ENCODE measurements around the gene PSMG2. TPM values are rescaled to one million over a fixed set of nuclear protein-coding genes. Genes with fewer than 3 reads are reported as not detected.

Gene PSMG2
- total and polyA plus RNA-seq, 2 of the 4 experiments (the other 2 are of a cell fraction): 34.4 to 59.5 TPM

DNA sequence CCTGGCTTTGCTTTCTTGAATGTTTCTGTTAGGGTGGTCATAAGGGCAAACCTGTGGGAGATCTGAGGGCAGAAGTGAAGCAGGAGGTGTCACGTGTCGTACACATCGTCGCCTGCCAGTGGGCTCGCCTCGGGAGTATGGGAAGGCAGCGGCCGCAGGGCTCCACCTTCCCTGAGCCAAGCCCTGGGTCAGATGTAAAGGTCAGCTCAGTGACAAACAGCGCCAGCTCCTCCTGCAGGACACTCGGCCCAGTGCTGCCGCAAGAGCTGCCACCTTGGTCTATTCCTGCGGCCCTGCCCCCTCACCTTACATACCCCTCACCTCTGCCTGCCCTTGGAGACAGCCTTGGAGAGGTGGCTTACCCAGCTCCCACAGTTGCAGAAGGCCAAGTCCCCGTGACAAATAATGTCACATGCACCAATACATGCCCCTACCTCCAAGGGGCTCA is 64.2 kb downstream of the PSMG2 start:
- DNase-seq (no peak), ATAC-seq (ENCODE audit: low read depth) (no peak)
- Histone ChIP-seq H2BK15ac (ENCODE audit: low read depth, low read length) (no peak overlapping the region), H3K4me2 (ENCODE audit: low read depth, low read length) (no peak overlapping the region), H4K91ac (ENCODE audit: insufficient read depth, low read depth, low read length) (no peak overlapping the region), H3K14ac (replicated peaks; ENCODE audit: low read depth, low read length) (no peak overlapping the region), H2BK5ac (ENCODE audit: low read depth, low read length, poor library complexity, severe bottlenecking) (no peak overlapping the region), H3K18ac (ENCODE audit: low read depth, low read length) (no peak overlapping the region), H2AFZ (replicated peaks; ENCODE audit: low read length, poor library complexity) (peak overlapping the region; percentile 72), H3K79me1 (ENCODE audit: low read depth in 1 of 2, low read length in 2 of 2) (no peaks in the 10 kb centered on the region), H3K4me3 (ENCODE audit: insufficient read depth, low read depth, low read length) (no peak overlapping the region), H4K20me1 (ENCODE audit: insufficient read depth, low read length) (no peaks in the 10 kb centered on the region), H3K36me3 (ENCODE audit: control insufficient read depth, insufficient read depth, low read length) (no peaks in the 10 kb centered on the region), H3K23ac (ENCODE audit: low read depth, low read length) (no peak overlapping the region), H2BK120ac (ENCODE audit: low read depth, low read length) (no peak overlapping the region), H3K4me1 (ENCODE audit: control insufficient read depth, insufficient read depth, low read length) (peaks cover 3% of the 10 kb centered on the region; the same call in 1 of the 2 replicates), H3K4ac (ENCODE audit: low read depth, low read length) (no peak overlapping the region), H4K5ac (ENCODE audit: low read depth, low read length) (no peak overlapping the region), H3K27ac (ENCODE audit: insufficient read depth, low read length) (no peak overlapping the region), H3K27me3 (ENCODE audit: control insufficient read depth, insufficient read depth, low read length) (no peaks in the 10 kb centered on the region; the same call in 1 of the 2 replicates), H3K9me3 (ENCODE audit: control insufficient read depth, insufficient read depth, low read length) (no peaks in the 10 kb centered on the region), H4K8ac (ENCODE audit: low read depth in 2 of 2, low read length in 2 of 2) (no peak overlapping the region), H3K9me1 (ENCODE audit: insufficient read depth, low read length) (no peaks in the 10 kb centered on the region), H2AK5ac (ENCODE audit: low read depth, low read length) (no peak overlapping the region), H3K9ac (ENCODE audit: low read depth, low read length) (no peak overlapping the region), H2AK9ac (replicated peaks; ENCODE audit: low read depth, low read length, poor library complexity) (no peak overlapping the region), H2BK20ac (ENCODE audit: low read depth, low read length) (no peak overlapping the region), H3K56ac (ENCODE audit: extremely low read depth, insufficient read depth, low read length) (no peak overlapping the region)
- intact Hi-C loops (cut with micrococcal nuclease) (no loop called here), in situ Hi-C loops (cut with MboI; ENCODE audit: low sequenced_read_pairs) (loop anchor here (25.0 kb wide), 1 partner anchor 870 kb away; no protein-coding TSS in a partner anchor), dilution Hi-C loops (cut with HindIII; ENCODE audit: low sequenced_read_pairs, unreplicated experiment) (no loop called here)
- ChIA-PET POLR2A (ENCODE audit: unreplicated experiment) (no interaction called here), CTCF (no interaction called here)
- TF ChIP-seq NFE2L2 (IDR thresholded peaks at IDR 0.05; ENCODE audit: low read depth, low read length) (no peak), SMC3 (IDR thresholded peaks at IDR 0.05; ENCODE audit: low read depth, low read length) (no peak), MAFK (IDR thresholded peaks at IDR 0.05; ENCODE audit: low read depth, low read length) (no peak), RFX5 (IDR thresholded peaks at IDR 0.05; ENCODE audit: low read depth, low read length) (no peak), POLR2A (IDR thresholded peaks at IDR 0.05; ENCODE audit: low read depth, low read length) (no peak), MXI1 (IDR thresholded peaks at IDR 0.05; ENCODE audit: borderline replicate concordance, low read depth, low read length) (no peak), CEBPB (IDR thresholded peaks at IDR 0.05; ENCODE audit: low read depth, low read length) (no peak), BHLHE40 (IDR thresholded peaks at IDR 0.05; ENCODE audit: low read depth, low read length) (no peak), CHD1 (IDR thresholded peaks at IDR 0.05; ENCODE audit: low read depth, low read length) (no peak), RAD21 (IDR thresholded peaks at IDR 0.05; ENCODE audit: low read length) (no peak), RCOR1 (IDR thresholded peaks at IDR 0.05; ENCODE audit: insufficient replicate concordance, low read length) (no peak), FOS (IDR thresholded peaks at IDR 0.05; ENCODE audit: low read depth, low read length) (no peak), MAZ (IDR thresholded peaks at IDR 0.05; ENCODE audit: borderline replicate concordance, low read depth, low read length) (no peak)
- TF ChIP-seq, protein P1, sequence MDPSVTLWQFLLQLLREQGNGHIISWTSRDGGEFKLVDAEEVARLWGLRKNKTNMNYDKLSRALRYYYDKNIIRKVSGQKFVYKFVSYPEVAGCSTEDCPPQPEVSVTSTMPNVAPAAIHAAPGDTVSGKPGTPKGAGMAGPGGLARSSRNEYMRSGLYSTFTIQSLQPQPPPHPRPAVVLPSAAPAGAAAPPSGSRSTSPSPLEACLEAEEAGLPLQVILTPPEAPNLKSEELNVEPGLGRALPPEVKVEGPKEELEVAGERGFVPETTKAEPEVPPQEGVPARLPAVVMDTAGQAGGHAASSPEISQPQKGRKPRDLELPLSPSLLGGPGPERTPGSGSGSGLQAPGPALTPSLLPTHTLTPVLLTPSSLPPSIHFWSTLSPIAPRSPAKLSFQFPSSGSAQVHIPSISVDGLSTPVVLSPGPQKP (IDR thresholded peaks at IDR 0.05; ENCODE audit: borderline replicate concordance, low read depth, low read length): no peak
- TF ChIP-seq, protein P2, sequence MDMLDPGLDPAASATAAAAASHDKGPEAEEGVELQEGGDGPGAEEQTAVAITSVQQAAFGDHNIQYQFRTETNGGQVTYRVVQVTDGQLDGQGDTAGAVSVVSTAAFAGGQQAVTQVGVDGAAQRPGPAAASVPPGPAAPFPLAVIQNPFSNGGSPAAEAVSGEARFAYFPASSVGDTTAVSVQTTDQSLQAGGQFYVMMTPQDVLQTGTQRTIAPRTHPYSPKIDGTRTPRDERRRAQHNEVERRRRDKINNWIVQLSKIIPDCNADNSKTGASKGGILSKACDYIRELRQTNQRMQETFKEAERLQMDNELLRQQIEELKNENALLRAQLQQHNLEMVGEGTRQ (IDR thresholded peaks at IDR 0.05; ENCODE audit: low read depth, low read length): no peak
- TF ChIP-seq, protein P3, sequence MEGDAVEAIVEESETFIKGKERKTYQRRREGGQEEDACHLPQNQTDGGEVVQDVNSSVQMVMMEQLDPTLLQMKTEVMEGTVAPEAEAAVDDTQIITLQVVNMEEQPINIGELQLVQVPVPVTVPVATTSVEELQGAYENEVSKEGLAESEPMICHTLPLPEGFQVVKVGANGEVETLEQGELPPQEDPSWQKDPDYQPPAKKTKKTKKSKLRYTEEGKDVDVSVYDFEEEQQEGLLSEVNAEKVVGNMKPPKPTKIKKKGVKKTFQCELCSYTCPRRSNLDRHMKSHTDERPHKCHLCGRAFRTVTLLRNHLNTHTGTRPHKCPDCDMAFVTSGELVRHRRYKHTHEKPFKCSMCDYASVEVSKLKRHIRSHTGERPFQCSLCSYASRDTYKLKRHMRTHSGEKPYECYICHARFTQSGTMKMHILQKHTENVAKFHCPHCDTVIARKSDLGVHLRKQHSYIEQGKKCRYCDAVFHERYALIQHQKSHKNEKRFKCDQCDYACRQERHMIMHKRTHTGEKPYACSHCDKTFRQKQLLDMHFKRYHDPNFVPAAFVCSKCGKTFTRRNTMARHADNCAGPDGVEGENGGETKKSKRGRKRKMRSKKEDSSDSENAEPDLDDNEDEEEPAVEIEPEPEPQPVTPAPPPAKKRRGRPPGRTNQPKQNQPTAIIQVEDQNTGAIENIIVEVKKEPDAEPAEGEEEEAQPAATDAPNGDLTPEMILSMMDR (conservative IDR thresholded peaks at IDR 0.05; ENCODE audit: low read depth, low read length): no peak
- 37% methylated on average over 6 of the region's 13 CpGs; no CpG with 5 or more reads in 1 of the 2 experiments for WGBS, 2 experiments (ENCODE audit: extremely low coverage in 2 of 2, insufficient read length in 1 of 2)
- no TSS peak for BruUV-seq (replicated peaks)

Data from IMR-90 (cell line).